GM19372 (cell line): ENCODE measurements around the gene ZDHHC18.
"Not testable (repeated sequence)": the region's sequence is repeated elsewhere in the genome, so short reads cannot be mapped to it uniquely, and the experiment has no call there.

Experiments
- ATAC-seq: cut with Tn5 transposase; IDR thresholded peaks from one replicate; pipeline ENCODE4 v1.9.1; 2021; ENCODE audit warnings: mild to moderate bottlenecking, low read depth, moderate library complexity; ENCODE audit not compliant: unreplicated experiment

ZDHHC18 gene

GRCh38 chr1:26831546-26832248 is 5.2 kb downstream of the ZDHHC18 start:
- no peak for ATAC-seq

- ATAC-seq, result no peak
These were observed 5.9 kb downstream of the ZDHHC18 start for GRCh38 chr1:26832249-26832960.

GRCh38 chr1:26833432-26834405 is 7.2 kb downstream of the ZDHHC18 start:
- ATAC-seq, result peak; percentile 67

GRCh38 chr1:26837665-26838064 is 11.2 kb downstream of the ZDHHC18 start:
- ATAC-seq, result not testable (repeated sequence)

GRCh38 chr1:26838474-26839338 is 12.2 kb downstream of the ZDHHC18 start:
- ATAC-seq, result peak; percentile 90

GRCh38 chr1:26839339-26839722 is 12.8 kb downstream of the ZDHHC18 start:
- ATAC-seq, result peak; percentile 9

- no peak for ATAC-seq
These were observed 13.3 kb downstream of the ZDHHC18 start for GRCh38 chr1:26839779-26840178.

GRCh38 chr1:26844424-26845196 is 18.1 kb downstream of the ZDHHC18 start:
- ATAC-seq, result no peak

GRCh38 chr1:26847826-26848225 is 21.3 kb downstream of the ZDHHC18 start:
- ATAC-seq, result not testable (repeated sequence)

- ATAC-seq, result no peak
These were observed 22.0 kb downstream of the ZDHHC18 start for GRCh38 chr1:26848499-26848898.

GRCh38 chr1:26848941-26849774 is 22.7 kb downstream of the ZDHHC18 start:
- ATAC-seq, result no peak

GRCh38 chr1:26851106-26851684 is 24.7 kb downstream of the ZDHHC18 start:
- no peak for ATAC-seq

- ATAC-seq, result no peak
These were observed 26.2 kb downstream of the ZDHHC18 start for GRCh38 chr1:26852701-26853100.

- no peak for ATAC-seq
These were observed 26.7 kb downstream of the ZDHHC18 start for GRCh38 chr1:26853156-26853555.

- ATAC-seq, result no peak
These were observed 27.1 kb downstream of the ZDHHC18 start for GRCh38 chr1:26853600-26853999.

- no peak for ATAC-seq
These were observed 28.4 kb downstream of the ZDHHC18 start for GRCh38 chr1:26854906-26855305.

GRCh38 chr1:26855636-26856035 is 29.1 kb downstream of the ZDHHC18 start:
- no peak for ATAC-seq

- ATAC-seq, result no peak
These were observed 29.7 kb downstream of the ZDHHC18 start for GRCh38 chr1:26856181-26856580.
